ENCODE results near the gene RPAP2.

RPAP2 gene

DNA sequence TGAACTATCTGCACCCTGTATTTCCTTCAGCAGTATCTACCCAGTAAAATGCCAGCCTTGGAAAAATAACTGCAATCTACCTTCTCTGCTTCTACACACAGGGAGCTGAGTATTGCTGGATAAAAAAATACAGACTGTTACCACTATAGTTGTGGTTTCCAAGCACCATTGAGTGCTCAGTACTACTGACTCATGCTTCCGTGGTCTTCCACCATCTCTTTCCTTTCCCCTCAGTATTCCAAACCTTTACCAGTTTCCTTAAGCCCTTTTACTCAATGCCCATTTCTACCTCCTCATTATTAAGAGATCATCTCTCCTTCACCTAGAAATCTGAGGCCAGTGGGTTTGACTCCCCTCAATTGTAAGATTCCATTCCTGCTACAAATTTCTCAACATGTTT is 23.9 kb upstream of the RPAP2 start:
- TF ChIP-seq EP300 (IDR thresholded peaks at IDR 0.05; ENCODE audit: borderline replicate concordance) (no peak), FOXM1 (IDR thresholded peaks at IDR 0.05; ENCODE audit: borderline replicate concordance, low read depth) (no peak), RAD21 (IDR thresholded peaks at IDR 0.05; ENCODE audit: low read depth) (no peak), CEBPB (IDR thresholded peaks at IDR 0.05) (no peak), YY1 (IDR thresholded peaks at IDR 0.05; ENCODE audit: low read depth) (no peak), NFIC (IDR thresholded peaks at IDR 0.05) (no peak), TCF12 (IDR thresholded peaks at IDR 0.05; ENCODE audit: low read depth) (no peak), CREB1 (IDR thresholded peaks at IDR 0.05; ENCODE audit: low read depth) (no peak), TAF1 (IDR thresholded peaks at IDR 0.05; ENCODE audit: low read depth) (no peak), TEAD4 (IDR thresholded peaks at IDR 0.05) (no peak), ZBTB7A (IDR thresholded peaks at IDR 0.05; ENCODE audit: low read depth) (no peak)
- TF ChIP-seq, protein P1, sequence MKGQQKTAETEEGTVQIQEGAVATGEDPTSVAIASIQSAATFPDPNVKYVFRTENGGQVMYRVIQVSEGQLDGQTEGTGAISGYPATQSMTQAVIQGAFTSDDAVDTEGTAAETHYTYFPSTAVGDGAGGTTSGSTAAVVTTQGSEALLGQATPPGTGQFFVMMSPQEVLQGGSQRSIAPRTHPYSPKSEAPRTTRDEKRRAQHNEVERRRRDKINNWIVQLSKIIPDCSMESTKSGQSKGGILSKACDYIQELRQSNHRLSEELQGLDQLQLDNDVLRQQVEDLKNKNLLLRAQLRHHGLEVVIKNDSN (IDR thresholded peaks at IDR 0.05): no peak
- TF ChIP-seq, protein P2, sequence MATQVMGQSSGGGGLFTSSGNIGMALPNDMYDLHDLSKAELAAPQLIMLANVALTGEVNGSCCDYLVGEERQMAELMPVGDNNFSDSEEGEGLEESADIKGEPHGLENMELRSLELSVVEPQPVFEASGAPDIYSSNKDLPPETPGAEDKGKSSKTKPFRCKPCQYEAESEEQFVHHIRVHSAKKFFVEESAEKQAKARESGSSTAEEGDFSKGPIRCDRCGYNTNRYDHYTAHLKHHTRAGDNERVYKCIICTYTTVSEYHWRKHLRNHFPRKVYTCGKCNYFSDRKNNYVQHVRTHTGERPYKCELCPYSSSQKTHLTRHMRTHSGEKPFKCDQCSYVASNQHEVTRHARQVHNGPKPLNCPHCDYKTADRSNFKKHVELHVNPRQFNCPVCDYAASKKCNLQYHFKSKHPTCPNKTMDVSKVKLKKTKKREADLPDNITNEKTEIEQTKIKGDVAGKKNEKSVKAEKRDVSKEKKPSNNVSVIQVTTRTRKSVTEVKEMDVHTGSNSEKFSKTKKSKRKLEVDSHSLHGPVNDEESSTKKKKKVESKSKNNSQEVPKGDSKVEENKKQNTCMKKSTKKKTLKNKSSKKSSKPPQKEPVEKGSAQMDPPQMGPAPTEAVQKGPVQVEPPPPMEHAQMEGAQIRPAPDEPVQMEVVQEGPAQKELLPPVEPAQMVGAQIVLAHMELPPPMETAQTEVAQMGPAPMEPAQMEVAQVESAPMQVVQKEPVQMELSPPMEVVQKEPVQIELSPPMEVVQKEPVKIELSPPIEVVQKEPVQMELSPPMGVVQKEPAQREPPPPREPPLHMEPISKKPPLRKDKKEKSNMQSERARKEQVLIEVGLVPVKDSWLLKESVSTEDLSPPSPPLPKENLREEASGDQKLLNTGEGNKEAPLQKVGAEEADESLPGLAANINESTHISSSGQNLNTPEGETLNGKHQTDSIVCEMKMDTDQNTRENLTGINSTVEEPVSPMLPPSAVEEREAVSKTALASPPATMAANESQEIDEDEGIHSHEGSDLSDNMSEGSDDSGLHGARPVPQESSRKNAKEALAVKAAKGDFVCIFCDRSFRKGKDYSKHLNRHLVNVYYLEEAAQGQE (IDR thresholded peaks at IDR 0.05; ENCODE audit: low read depth): no peak

DNA sequence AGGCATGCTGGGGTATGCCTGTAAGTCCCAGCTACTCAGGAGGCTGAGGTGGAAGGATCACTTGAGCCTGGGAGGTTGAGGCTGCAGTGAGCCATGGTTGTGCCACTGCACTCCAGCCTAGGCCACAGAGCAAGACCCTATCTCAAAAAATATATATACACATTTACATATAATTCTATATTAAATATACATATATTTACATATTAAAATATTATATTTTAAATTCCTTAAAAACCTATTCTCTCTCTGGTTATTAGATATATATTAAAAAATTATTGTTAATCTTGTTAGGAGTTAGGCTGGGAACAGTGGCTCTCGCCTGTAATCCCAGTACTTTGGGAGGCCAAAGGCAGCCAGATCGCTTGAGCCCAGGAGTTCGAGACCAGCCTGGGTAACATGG is 22.8 kb upstream of the RPAP2 start:
- TF ChIP-seq NFIC (IDR thresholded peaks at IDR 0.05) (no peak), FOXM1 (IDR thresholded peaks at IDR 0.05; ENCODE audit: borderline replicate concordance, low read depth) (no peak), EGR1 (IDR thresholded peaks at IDR 0.05) (no peak), ZBTB7A (IDR thresholded peaks at IDR 0.05; ENCODE audit: low read depth) (no peak), TEAD4 (IDR thresholded peaks at IDR 0.05) (no peak), TCF12 (IDR thresholded peaks at IDR 0.05; ENCODE audit: low read depth) (no peak), CEBPB (IDR thresholded peaks at IDR 0.05) (no peak), TAF1 (IDR thresholded peaks at IDR 0.05; ENCODE audit: low read depth) (no peak)
- TF ChIP-seq, protein P3, sequence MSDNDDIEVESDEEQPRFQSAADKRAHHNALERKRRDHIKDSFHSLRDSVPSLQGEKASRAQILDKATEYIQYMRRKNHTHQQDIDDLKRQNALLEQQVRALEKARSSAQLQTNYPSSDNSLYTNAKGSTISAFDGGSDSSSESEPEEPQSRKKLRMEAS (IDR thresholded peaks at IDR 0.05): no peak
- TF ChIP-seq, protein P1 (IDR thresholded peaks at IDR 0.05): no peak
- TF ChIP-seq, protein P2 (IDR thresholded peaks at IDR 0.05; ENCODE audit: low read depth): no peak

GRCh38 chr1:92277105-92277723 is 21.6 kb upstream of the RPAP2 start:
- TF ChIP-seq, protein P1 (IDR thresholded peaks at IDR 0.05): no peak
- TF ChIP-seq CREB1 (IDR thresholded peaks at IDR 0.05; ENCODE audit: low read depth): no peak
- TF ChIP-seq EGR1 (IDR thresholded peaks at IDR 0.05): no peak
- no peak for TF ChIP-seq CEBPB (IDR thresholded peaks at IDR 0.05)
- TF ChIP-seq NFIC (IDR thresholded peaks at IDR 0.05): no peak
- no peak for TF ChIP-seq TEAD4 (IDR thresholded peaks at IDR 0.05)
- no peak for TF ChIP-seq TCF12 (IDR thresholded peaks at IDR 0.05; ENCODE audit: low read depth)
- no peak for TF ChIP-seq TAF1 (IDR thresholded peaks at IDR 0.05; ENCODE audit: low read depth)
- TF ChIP-seq FOXM1 (IDR thresholded peaks at IDR 0.05; ENCODE audit: borderline replicate concordance, low read depth): no peak
- TF ChIP-seq YY1 (IDR thresholded peaks at IDR 0.05; ENCODE audit: low read depth): no peak
- no peak for TF ChIP-seq ZBTB7A (IDR thresholded peaks at IDR 0.05; ENCODE audit: low read depth)

- TF ChIP-seq ZBTB7A (IDR thresholded peaks at IDR 0.05; ENCODE audit: low read depth): no peak
- peak; percentile 58 for TF ChIP-seq RAD21 (IDR thresholded peaks at IDR 0.05; ENCODE audit: low read depth)
Observed at GRCh38 chr1:92291372-92291999, 7.4 kb upstream of the RPAP2 start.

DNA sequence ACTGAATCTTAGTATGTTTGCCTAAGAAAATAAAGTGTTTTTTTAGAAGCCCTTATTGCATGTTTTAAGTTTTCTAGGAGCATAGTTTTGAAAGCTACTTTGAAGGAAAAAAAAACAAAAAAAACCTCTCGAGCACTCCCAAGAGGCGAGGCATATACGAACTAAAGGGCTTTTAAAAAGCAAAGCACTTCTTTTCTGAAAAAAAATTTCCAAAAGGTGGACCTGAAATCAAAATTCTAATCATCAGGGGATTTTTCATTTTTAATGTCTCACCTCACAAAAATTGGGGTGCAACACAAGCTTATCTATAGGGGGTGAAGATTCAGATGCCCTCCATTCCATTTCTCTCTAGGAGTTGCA is 666 bp upstream of the RPAP2 start:
- TF ChIP-seq NFIC (IDR thresholded peaks at IDR 0.05) (no peak), EGR1 (IDR thresholded peaks at IDR 0.05) (no peak), RAD21 (IDR thresholded peaks at IDR 0.05; ENCODE audit: low read depth) (no peak), TCF12 (IDR thresholded peaks at IDR 0.05; ENCODE audit: low read depth) (no peak), TAF1 (IDR thresholded peaks at IDR 0.05; ENCODE audit: low read depth) (no peak)
- TF ChIP-seq, protein P2 (IDR thresholded peaks at IDR 0.05; ENCODE audit: low read depth): no peak

Measured in Ishikawa (cell line).